Loucy (cell line): ENCODE measurements around the gene RFFL.

Source experiments
- CTCF ChIP-seq: fragments of 200-600 bp; sonication (generic); conservative IDR thresholded peaks from 2 replicates; pipeline ENCODE4 v1.5.1; 2014; ENCODE audit warnings: mild to moderate bottlenecking, antibody characterized with exemption, low read length
- EZH2phosphoT487 ChIP-seq: fragments of 200-600 bp; IDR thresholded peaks from 2 replicates; pipeline ENCODE4 v1.6.1; 2018; ENCODE audit warnings: antibody characterized with exemption, mild to moderate bottlenecking, moderate library complexity, borderline replicate concordance

DNA sequence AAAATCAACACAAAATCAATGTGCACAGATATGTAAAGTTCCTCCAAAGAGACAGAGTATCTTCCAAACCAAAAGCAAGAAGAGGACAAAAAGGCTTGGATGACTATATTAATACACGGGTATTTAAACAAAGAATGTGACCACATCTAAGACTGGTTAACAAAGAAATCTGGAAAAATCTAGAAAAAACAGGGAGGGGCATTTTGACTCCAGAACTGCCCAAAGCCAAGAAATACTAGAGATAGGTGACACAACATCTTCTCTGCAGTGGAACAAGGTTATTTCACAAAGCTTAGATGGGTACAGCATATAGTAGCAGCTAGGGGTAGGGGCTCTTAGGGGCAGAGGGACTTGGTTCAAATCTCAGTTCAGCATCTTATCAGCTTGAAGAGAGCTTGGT lies 10.3 kb downstream of the RFFL start:
- no peak for TF ChIP-seq CTCF
- no peak for TF ChIP-seq EZH2phosphoT487
